ENCODE results near the gene FOXK2.

The FOXK2 gene

DNA sequence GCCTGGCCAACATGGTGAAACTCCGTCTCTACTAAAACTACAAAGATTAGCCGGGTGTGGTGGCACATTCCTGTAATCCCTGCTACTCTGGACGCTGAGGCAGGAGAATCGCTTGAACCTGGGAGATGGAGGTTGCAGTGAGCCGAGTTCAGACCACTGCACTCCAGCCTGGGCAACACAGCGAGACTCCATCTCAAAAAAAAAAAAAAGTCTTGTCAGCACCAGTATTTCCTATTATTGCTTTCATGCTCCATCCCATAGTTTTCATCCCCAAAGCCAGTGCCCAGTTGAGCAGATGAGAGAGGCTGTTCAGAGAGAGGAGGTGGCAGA lies 70.3 kb downstream of the FOXK2 start:
- DNase-seq (ENCODE audit: low read depth in 1 of 2, low spot score in 1 of 2): no peak

DNA sequence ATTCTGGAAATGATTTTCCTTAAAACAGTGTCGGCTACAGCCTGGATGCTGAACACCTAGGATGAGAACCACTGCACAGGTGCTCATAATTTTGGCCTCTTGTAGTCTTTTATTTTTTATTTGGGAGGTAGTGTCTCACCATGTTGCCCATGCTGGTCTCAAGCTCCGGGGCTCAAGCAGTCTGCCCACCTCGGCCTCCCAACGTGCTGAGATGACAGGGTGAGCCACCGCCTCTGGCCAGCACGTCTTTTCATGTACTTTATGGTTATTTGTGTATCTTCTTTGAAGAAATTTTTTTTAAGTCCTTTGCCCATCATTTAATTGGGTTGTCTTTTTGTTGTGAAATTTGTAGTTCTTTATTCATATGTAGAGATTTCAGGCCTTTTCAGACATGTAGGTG lies 70.7 kb downstream of the FOXK2 start:
- no peak for DNase-seq (ENCODE audit: low read depth in 1 of 2, low spot score in 1 of 2)

- no peak for DNase-seq (ENCODE audit: low read depth in 1 of 2, low spot score in 1 of 2)
These were observed 71.5 kb downstream of the FOXK2 start for GRCh38 chr17:82590881-82591539.

GRCh38 chr17:82592289-82592766 lies 72.8 kb downstream of the FOXK2 start:
- DNase-seq (ENCODE audit: low read depth in 1 of 2, low spot score in 1 of 2): no peak

- peak; percentile 13 to 38 for DNase-seq (ENCODE audit: low read depth in 1 of 2, low spot score in 1 of 2)
These were observed 73.4 kb downstream of the FOXK2 start for GRCh38 chr17:82592767-82593589.

DNA sequence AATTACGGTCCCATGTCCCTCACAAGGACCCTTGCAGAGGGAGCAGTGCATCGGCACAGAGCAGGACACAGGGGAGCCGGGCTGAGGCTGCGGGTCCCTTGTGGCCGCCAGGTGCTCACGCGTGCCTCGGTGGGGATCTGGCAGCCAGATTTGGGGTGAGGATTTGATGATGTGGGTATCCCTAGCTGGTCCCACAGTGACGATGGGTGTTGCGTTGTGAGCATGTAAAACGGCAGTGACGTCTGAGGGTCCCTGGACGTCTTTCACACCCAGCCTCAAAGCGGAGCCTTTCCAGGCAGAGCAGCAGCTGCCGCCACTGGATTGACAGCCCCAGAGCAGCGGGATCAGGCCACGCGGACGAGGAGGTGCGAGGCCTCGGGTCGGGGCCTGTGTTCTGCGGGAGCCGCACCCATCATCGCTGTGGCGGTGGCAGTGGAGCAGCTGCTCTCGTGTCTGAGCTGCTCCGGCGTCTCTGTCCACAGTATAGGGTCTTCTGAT lies 74.1 kb downstream of the FOXK2 start:
- DNase-seq (ENCODE audit: low read depth in 1 of 2, low spot score in 1 of 2): no peak

GRCh38 chr17:82594571-82594970 lies 75.0 kb downstream of the FOXK2 start:
- no peak for DNase-seq (ENCODE audit: low read depth in 1 of 2, low spot score in 1 of 2)

DNA sequence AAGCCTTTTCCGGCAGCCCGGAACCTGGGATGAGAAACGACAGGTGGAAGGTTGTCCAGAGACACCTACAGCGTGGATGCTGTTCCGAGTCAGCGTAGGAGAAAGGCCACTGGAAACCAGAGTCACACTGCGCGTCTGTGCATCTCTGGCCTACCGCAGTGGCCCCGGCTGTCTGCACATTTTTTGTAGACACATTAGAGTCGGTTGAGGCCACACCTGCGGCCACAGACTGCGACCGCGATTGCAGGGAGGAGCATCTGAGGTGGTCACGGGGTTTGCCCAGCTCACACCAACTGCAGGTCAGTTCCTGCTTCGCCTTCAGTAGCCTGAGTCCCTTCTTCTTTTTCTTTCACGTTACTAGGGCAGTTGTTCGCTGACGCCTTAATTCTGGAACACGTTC lies 76.4 kb downstream of the FOXK2 start:
- DNase-seq (ENCODE audit: low read depth in 1 of 2, low spot score in 1 of 2): no peak

DNA sequence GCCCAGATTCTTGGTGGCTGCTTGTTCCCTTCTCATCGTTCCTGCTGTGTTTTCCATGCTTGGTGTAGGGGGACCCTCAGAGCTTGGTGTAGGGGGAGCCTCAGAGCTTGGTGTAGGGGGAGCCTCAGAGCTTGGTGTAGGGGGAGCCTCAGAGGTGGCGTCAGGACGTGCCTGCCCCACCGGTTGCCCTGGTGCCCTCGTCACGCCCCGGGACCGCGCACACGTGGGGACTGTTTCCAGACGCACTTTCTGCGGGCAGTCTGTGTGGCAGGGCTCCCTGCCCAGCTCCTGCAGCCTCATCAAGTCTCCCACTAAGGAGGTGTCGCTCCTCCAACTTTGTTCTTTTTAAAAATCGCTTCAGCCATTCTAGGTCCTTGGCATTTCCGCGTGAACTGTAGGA lies 76.8 kb downstream of the FOXK2 start:
- no peak for DNase-seq (ENCODE audit: low read depth in 1 of 2, low spot score in 1 of 2)

- DNase-seq (ENCODE audit: low read depth in 1 of 2, low spot score in 1 of 2): no peak
These were observed 77.5 kb downstream of the FOXK2 start for GRCh38 chr17:82596837-82597672.

DNA sequence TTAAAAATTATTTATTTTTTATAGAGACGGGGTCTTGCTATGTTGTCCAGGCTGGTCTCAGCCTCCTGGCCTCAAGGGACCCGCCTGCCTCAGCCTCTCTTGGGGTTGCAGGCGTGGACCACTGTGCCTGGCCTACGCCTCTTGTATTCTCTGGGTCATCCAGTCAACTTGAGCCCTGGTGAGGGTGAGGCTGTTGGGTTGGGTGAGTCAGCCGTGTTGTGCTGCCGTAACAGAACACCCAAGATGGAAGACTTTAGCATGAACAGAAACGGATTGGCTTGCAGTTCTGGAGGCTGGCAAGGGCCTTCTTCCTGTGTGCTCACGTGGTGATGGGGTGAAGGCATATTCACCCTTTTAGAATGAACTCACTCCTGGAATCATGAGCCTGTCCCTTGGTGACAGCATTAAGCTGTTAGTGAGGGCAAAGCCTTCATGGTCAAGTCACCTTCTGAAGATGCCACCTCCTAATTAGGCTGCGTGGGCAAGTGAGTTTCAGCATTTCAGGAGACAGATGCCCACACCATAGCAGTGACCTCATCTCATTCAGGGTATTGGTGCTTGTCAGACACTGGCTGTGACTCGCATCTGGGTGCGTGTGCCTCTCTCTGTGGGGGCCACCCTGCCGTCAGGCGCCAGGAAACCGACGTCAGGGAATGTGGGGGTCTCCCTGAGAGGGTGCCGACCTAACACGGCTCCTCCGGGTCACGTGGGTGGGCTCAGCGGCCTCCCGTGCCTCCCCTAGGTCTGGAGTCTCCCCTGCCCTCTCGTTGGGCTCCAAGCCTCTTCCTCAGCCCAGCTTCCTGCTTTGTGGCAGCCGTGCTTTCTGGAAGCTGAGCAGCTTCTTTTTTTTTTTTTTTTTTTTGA lies 79.0 kb downstream of the FOXK2 start:
- no peak for DNase-seq (ENCODE audit: low read depth in 1 of 2, low spot score in 1 of 2)

- no peak for DNase-seq (ENCODE audit: low read depth in 1 of 2, low spot score in 1 of 2)
These were observed 80.4 kb downstream of the FOXK2 start for GRCh38 chr17:82599674-82600661.

DNA sequence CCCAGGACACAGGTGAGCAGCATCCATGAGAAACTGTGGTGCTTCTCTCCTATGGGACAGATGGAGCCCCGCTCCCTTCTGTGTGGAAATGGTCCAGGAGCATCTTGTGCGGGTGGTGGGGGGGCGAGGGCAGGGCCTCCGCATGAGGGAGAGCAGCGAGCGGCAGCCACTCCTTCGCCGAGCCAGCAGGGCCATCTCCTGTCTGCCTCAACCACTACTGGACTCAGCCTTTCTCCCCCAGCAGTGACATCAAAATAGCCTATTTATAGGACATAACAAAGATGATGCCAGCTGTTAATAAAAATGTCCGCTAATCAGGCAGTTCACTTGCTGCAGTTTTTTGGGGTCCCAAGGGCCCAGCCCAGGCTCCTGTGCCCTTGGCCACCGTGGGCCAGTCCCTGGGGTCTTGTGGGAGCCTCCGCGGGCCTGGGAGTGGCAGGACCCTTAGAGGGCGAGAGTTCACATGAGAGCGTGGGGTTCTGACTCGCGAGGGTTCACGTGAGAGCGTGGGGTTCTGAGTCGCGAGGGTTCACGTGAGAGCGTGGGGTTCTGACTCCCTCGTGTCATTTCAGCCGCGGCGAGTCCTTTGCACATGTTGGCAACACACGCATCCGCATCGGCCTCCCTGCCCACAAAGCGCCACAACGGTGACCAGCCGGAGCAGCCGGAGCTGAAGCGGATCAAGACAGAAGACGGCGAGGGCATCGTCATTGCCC lies 81.4 kb downstream of the FOXK2 start:
- DNase-seq (ENCODE audit: low read depth in 1 of 2, low spot score in 1 of 2): no peak

- no peak for DNase-seq (ENCODE audit: low read depth in 1 of 2, low spot score in 1 of 2)
These were observed 82.0 kb downstream of the FOXK2 start for GRCh38 chr17:82601447-82602000.

GRCh38 chr17:82602487-82602886 lies 83.0 kb downstream of the FOXK2 start:
- no peak for DNase-seq (ENCODE audit: low read depth in 1 of 2, low spot score in 1 of 2)

GRCh38 chr17:82602986-82603710 lies 83.6 kb downstream of the FOXK2 start:
- DNase-seq (ENCODE audit: low read depth in 1 of 2, low spot score in 1 of 2): no peak

- DNase-seq (ENCODE audit: low read depth in 1 of 2, low spot score in 1 of 2): no peak
These were observed 84.5 kb downstream of the FOXK2 start for GRCh38 chr17:82603981-82604448.

DNA sequence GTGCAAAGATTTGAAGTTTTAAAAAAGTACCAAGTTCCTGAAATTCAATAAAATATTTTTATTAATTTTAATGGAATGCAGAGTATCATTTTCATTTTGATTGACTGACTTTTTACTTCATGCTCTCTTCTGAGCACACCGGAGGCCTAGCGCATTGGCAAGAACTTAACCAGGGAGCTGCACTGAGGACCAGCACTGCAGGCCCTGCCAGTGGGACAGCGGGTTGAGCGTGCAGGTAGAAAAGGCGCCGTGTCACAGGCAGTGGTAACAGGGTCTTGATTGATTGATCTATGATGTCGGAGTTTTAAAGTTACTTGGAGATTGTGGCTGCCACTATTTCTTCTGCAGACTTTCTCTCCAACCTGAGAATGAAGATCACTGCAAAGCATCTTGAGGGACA lies 85.0 kb downstream of the FOXK2 start:
- no peak for DNase-seq (ENCODE audit: low read depth in 1 of 2, low spot score in 1 of 2)

Measured in activated T-helper 1 cell treated with anti-CD3 and anti-CD28 coated beads, Interleukin-2, amount 50 U/mL, for 16 hours (primary cell).